PC-3 (cell line): ENCODE data around the gene ADGRD1. TPM values are rescaled to one million over a fixed set of nuclear protein-coding genes. Genes with fewer than 3 reads are reported as not detected.

Source experiments
- ATAC-seq: fragments of 200-7000 bp; cut with Tn5 transposase; 2 replicates; pipeline ENCODE4 v1.9.1; 2020; ENCODE audit warnings: mild to moderate bottlenecking, moderate library complexity
- BruUV-seq: library from RNA; stranded (reverse); fragments of 400-500 nt; replicated peaks from 2 replicates; lab custom pipeline; 2021; lab: Mats Ljungman, UMichigan
- CTCF ChIA-PET: fragments of 300-600 bp; sonication (Branson Sonifier 250); formaldehyde crosslinking; loops from one replicate; lab custom pipeline; 2022; ENCODE audit warnings: antibody characterized with exemption; lab: Charles Lee
- POLR2A ChIA-PET: fragments of 300-600 bp; sonication (Branson Sonifier 250); formaldehyde crosslinking; loops from one replicate; lab custom pipeline; 2022; ENCODE audit warnings: antibody characterized with exemption; ENCODE audit not compliant: unreplicated experiment; lab: Charles Lee
- DNase-seq: peaks from one replicate; pipeline ENCODE4 v3.0.0-alpha.2; 2015
- H2AFZ ChIP-seq: fragments of 300-600 bp; sonication (generic); 2 replicates; pipeline ENCODE4 v1.6.0; 2016; ENCODE audit warnings: antibody characterized with exemption, low read length
- H3F3A ChIP-seq: fragments of 300-600 bp; sonication (generic); one replicate; pipeline ENCODE4 v1.6.0; 2017; ENCODE audit warnings: antibody characterized with exemption, low read length, control low read depth, mild to moderate bottlenecking; ENCODE audit not compliant: unreplicated experiment
- H3K27ac ChIP-seq: fragments of 300-600 bp; sonication (generic); 2 replicates; pipeline ENCODE4 v1.5.1; 2016; ENCODE audit warnings: mild to moderate bottlenecking, low read length
- H3K27me3 ChIP-seq: fragments of 300-600 bp; sonication (generic); 2 replicates; pipeline ENCODE4 v1.6.1; 2016; ENCODE audit warnings: low read length, mixed read lengths
- H3K36me3 ChIP-seq: fragments of 300-600 bp; sonication (generic); 2 replicates; pipeline ENCODE4 v1.6.1; 2016; ENCODE audit warnings: low read depth, mixed run types, low read length, mixed read lengths
- H3K4me1 ChIP-seq: fragments of 300-600 bp; sonication (generic); 2 replicates; pipeline ENCODE4 v1.5.1; 2016; ENCODE audit warnings: low read length; ENCODE audit not compliant: insufficient read depth
- H3K4me2 ChIP-seq: fragments of 300-600 bp; sonication (generic); 2 replicates; pipeline ENCODE4 v1.6.0; 2016; ENCODE audit warnings: low read length
- H3K4me3 ChIP-seq: fragments of 300-600 bp; sonication (generic); 2 replicates; pipeline ENCODE4 v1.5.1; 2016; ENCODE audit warnings: mild to moderate bottlenecking, low read length, mixed read lengths
- H3K79me2 ChIP-seq: fragments of 300-600 bp; sonication (generic); 2 replicates; pipeline ENCODE4 v1.6.1; 2017; ENCODE audit warnings: low read length, mixed read lengths
- H3K9ac ChIP-seq: fragments of 300-600 bp; sonication (generic); 2 replicates; pipeline ENCODE4 v1.6.0; 2016; ENCODE audit warnings: mild to moderate bottlenecking, low read length
- H3K9me2 ChIP-seq: fragments of 300-600 bp; sonication (generic); replicated peaks from 2 replicates; pipeline ENCODE4 v1.6.1; 2016; ENCODE audit warnings: mixed run types, low read length, mixed read lengths
- H3K9me3 ChIP-seq: fragments of 300-600 bp; sonication (generic); 2 replicates; pipeline ENCODE4 v1.6.1; 2016; ENCODE audit warnings: low read length, mixed read lengths
- H4K20me1 ChIP-seq: fragments of 300-600 bp; sonication (generic); 2 replicates; pipeline ENCODE4 v1.6.1; 2016; ENCODE audit warnings: low read length, mixed read lengths
- EZH2 ChIP-seq: fragments of 300-600 bp; sonication (generic); IDR thresholded peaks from one replicate; pipeline ENCODE4 v1.6.1; 2017; ENCODE audit warnings: antibody characterized with exemption, mild to moderate bottlenecking, low read length; ENCODE audit not compliant: unreplicated experiment
- EZH2phosphoT487 ChIP-seq: fragments of 300-600 bp; sonication (generic); IDR thresholded peaks from 2 replicates; pipeline ENCODE4 v1.6.1; 2018; ENCODE audit warnings: mild to moderate bottlenecking, antibody characterized with exemption, low read length, borderline replicate concordance
- intact Hi-C: fragments of 100-400 bp; cut with micrococcal nuclease; formaldehyde crosslinking; loops from 2 replicates; pipeline ENCODE4 v1.9.0; 2023
- total RNA-seq: library from RNA; depleted of rRNA; stranded (reverse); fragments of >200 nt; gene quantifications from 2 replicates; pipeline ENCODE4 v1.2.3, GENCODE V29; 2014
- TF ChIP-seq, protein P1 (sequence below): fragments of 300-600 bp; sonication (generic); conservative IDR thresholded peaks from 2 replicates; pipeline ENCODE4 v1.5.1; 2017; ENCODE audit warnings: antibody characterized with exemption, low read depth, mild to moderate bottlenecking, low read length

Gene ADGRD1
- total RNA-seq, 1 experiment from 2014 or later = 0.18 TPM

DNA sequence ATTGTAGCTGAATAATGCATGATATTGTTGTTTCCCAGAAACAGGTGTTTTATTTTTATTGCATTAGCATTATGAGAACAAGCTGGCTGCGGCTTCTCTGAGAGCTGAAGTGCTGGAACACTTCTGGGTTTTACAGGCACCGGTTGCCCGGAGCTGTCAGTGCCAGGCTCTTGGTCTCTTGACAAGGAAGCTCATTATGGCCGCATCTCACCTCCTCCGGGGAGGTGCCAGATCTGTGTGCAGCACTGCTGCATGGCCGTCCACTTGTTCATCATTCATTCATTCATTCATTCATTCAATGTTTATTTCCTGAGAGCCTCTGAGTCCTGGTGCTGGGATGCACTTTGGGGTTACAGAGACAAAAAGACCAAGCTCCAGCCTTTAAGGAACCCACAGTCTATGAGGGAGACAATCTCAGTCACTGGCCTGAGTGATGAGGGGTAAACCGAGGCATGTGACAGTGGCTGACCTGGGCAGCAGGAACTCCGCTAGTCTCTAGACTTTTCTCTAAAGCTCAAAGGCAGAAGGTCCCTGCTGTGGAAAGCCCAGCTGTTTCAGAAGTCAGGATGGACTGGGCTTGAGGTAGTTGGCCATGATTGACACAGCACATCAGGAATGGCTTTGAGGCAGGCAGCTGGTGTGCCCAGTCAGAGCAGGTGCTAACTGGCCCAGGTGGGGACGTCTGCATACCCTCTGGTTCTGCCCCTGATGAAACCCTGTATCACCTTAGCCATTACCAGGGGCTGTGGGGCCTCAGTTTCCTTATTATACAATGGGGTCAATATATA lies 181.0 kb downstream of the ADGRD1 start:
- ATAC-seq (no peak), DNase-seq (no peak)
- H3K9me2 ChIP-seq = no peaks in the 10 kb centered on the region
- no TSS peak for BruUV-seq
- H3K4me2 ChIP-seq = no peak overlapping the region
- H4K20me1 ChIP-seq = no peaks in the 10 kb centered on the region
- TF ChIP-seq, protein P1, sequence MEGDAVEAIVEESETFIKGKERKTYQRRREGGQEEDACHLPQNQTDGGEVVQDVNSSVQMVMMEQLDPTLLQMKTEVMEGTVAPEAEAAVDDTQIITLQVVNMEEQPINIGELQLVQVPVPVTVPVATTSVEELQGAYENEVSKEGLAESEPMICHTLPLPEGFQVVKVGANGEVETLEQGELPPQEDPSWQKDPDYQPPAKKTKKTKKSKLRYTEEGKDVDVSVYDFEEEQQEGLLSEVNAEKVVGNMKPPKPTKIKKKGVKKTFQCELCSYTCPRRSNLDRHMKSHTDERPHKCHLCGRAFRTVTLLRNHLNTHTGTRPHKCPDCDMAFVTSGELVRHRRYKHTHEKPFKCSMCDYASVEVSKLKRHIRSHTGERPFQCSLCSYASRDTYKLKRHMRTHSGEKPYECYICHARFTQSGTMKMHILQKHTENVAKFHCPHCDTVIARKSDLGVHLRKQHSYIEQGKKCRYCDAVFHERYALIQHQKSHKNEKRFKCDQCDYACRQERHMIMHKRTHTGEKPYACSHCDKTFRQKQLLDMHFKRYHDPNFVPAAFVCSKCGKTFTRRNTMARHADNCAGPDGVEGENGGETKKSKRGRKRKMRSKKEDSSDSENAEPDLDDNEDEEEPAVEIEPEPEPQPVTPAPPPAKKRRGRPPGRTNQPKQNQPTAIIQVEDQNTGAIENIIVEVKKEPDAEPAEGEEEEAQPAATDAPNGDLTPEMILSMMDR = no peak
- TF ChIP-seq EZH2 (no peak), EZH2phosphoT487 (no peak)
- ChIA-PET CTCF (interaction anchor here (0.9 kb wide), 1 partner anchor 31 kb away, joined by 3 read pairs; no protein-coding TSS in a partner anchor), POLR2A (no interaction called here)
- H3K4me1 ChIP-seq = peaks cover 4% of the 10 kb centered on the region
- H3K27me3 ChIP-seq = peaks cover 67% of the 10 kb centered on the region
- H3K9me3 ChIP-seq = no peaks in the 10 kb centered on the region
- no peak overlapping the region for H2AFZ ChIP-seq
- intact Hi-C loops = no loop called here
- H3K79me2 ChIP-seq = no peaks in the 10 kb centered on the region
- no peak overlapping the region for H3K9ac ChIP-seq
- H3K27ac ChIP-seq = no peak overlapping the region
- no peak overlapping the region for H3K4me3 ChIP-seq
- H3F3A ChIP-seq = no peaks in the 10 kb centered on the region
- no peaks in the 10 kb centered on the region for H3K36me3 ChIP-seq

DNA sequence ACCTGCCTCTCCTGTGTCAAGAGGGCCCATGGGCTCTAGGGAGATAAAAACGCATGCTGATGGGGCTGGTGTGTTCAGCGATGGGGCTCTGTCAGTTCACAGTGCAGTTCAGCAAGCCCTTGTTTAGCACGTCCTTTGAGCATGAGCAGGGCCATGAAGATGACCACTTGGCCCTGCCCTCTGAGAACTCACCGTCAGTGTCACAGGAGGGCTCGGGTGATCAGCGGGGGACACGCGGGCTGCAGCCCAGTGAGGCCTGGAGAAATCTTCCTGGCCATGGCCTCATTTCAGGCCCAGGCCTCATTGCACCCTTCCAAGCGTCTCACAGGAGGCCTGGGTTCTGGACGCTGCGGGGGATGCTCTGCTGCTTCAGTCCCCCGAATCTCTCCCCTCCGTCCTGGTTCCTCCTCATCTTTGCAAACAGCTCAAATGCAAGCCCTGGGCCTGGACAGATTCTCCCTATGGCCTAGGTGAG lies 181.6 kb downstream of the ADGRD1 start:
- no peaks in the 10 kb centered on the region for H3K9me2 ChIP-seq
- H3K4me3 ChIP-seq = no peak overlapping the region
- peaks cover 73% of the 10 kb centered on the region for H3K27me3 ChIP-seq
- no peaks in the 10 kb centered on the region for H3K9me3 ChIP-seq
- H3K4me1 ChIP-seq = no peaks in the 10 kb centered on the region
- no peak for ATAC-seq
- no peak overlapping the region for H3K27ac ChIP-seq
- ChIA-PET CTCF (no interaction called here), POLR2A (no interaction called here)
- BruUV-seq = no TSS peak
- intact Hi-C loops = no loop called here
- TF ChIP-seq EZH2 = no peak
- TF ChIP-seq EZH2phosphoT487 = no peak
- TF ChIP-seq, protein P1 = no peak
- no peaks in the 10 kb centered on the region for H3K36me3 ChIP-seq
- no peaks in the 10 kb centered on the region for H3F3A ChIP-seq
- no peaks in the 10 kb centered on the region for H3K79me2 ChIP-seq
- H4K20me1 ChIP-seq = no peaks in the 10 kb centered on the region
- DNase-seq = no peak
- no peak overlapping the region for H3K9ac ChIP-seq
- no peak overlapping the region for H2AFZ ChIP-seq
- H3K4me2 ChIP-seq = no peak overlapping the region
